Gastrocnemius medialis (tissue), 4 donors: ENCODE results near the gene ENTHD1.

ENCODE experiments used
- CTCF ChIP-seq, 5 experiments: fragments of 450-650 bp in 3 of 5; fragments of 200-600 bp in 2 of 5; sonication (generic) in 2 of 5; IDR thresholded peaks in 4 of 5; conservative IDR thresholded peaks in 1 of 5; 1 replicate in 4 of 5; 2 replicates in 1 of 5; pipeline ENCODE4 v1.5.1; 2016 to 2019; ENCODE audit warnings: antibody characterized with exemption in 5 of 5, mild to moderate bottlenecking in 3 of 5, moderate library complexity in 3 of 5
- POLR2A ChIP-seq, 2 donors: fragments of 450-650 bp; IDR thresholded peaks; one replicate each; pipeline ENCODE4 v1.6.1; 2017; ENCODE audit warnings: antibody characterized with exemption in 2 of 2, mild to moderate bottlenecking in 2 of 2, moderate library complexity in 2 of 2

GRCh38 chr22:39872548-39872947 lies 21.0 kb downstream of the ENTHD1 start:
- TF ChIP-seq CTCF (IDR thresholded peaks at IDR 0.05 in 4 of 5, conservative IDR thresholded peaks at IDR 0.05 in 1 of 5): no peak
- TF ChIP-seq POLR2A (IDR thresholded peaks at IDR 0.05): no peak
